HG02943 (cell line): ENCODE measurements around the gene SUPT20HL1.
A peak's percentile ranks its signal among the peaks of the same experiment; 100 is the strongest.
"Not testable (repeated sequence)": the region's sequence is repeated elsewhere in the genome, so short reads cannot be mapped to it uniquely, and the experiment has no call there.

Experiments
- ATAC-seq: cut with Tn5 transposase; IDR thresholded peaks from one replicate; pipeline ENCODE4 v1.9.1; 2021; ENCODE audit warnings: mild to moderate bottlenecking, low read depth, moderate library complexity; ENCODE audit not compliant: unreplicated experiment

SUPT20HL1 gene

DNA sequence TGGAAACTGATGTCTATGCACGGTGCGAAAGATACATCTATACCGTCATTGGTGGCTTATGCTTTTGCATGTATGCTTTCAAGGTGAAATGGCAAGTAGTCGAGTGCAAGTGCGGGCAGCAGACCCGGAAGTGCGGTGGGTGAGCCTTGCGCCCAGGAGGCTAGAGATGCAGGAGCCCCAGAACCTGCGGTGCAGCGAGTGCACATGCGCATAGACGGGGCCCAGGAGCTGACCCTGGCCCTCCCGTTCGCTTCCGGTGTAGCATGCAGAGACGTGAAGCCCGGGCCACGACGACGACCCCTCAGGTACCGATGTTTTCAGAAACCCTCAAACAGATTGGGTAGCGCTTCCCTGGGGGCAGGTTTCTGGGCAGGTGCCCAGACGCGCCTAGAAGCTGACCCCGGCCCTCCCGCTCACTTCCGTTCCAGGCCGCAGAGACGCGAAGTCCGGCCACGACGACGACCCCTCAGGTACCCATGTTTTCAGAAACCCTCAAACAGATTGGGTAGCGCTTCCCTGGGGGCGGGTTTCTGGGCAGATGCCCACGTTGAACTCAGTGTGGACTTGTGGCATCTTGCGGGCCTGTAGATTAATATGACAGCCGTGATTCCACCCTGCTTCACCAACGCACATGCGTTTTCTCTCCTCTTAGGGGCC lies 1.8 kb downstream of the SUPT20HL1 start:
- ATAC-seq, result not testable (repeated sequence)

DNA sequence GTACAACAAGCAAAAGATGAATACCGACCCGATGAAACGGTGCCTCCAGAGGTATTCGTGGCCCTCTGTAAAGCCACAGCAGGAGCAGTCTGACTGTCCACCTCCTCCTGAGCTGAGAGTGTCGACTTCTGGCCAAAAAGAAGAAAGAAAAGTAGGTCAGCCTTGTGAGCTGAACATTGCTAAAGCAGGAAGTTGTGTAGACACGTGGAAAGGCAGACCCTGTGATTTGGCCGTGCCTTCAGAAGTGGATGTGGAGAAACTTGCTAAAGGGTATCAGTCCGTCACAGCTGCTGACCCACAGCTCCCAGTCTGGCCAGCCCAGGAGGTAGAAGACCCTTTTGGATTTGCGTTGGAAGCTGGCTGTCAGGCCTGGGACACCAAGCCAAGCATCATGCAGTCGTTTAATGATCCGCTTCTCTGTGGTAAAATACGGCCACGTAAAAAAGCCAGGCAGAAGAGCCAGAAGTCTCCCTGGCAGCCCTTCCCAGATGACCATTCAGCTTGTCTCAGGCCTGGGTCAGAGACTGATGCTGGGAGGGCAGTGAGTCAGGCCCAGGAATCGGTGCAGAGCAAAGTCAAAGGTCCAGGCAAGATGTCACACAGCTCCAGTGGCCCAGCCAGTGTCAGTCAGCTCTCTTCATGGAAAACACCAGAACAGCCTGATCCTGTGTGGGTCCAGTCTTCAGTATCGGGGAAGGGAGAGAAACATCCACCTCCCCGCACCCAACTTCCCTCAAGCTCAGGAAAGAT lies 3.2 kb downstream of the SUPT20HL1 start:
- not testable (repeated sequence) for ATAC-seq

DNA sequence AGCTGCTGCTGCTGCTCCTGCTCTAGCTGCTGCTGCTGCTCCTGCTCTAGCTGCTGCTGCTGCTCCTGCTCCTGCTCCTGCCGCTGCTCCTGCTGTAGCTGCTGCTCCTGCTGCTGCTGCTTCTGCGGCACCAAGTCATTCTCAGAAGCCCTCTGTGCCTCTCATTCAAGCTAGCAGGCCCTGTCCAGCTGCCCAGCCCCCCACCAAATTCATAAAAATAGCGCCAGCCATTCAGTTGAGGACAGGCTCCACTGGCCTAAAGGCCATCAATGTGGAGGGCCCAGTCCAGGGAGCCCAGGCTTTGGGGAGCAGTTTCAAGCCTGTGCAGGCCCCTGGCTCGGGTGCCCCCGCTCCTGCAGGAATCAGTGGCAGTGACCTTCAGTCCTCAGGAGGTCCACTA lies 3.9 kb downstream of the SUPT20HL1 start:
- no peak for ATAC-seq

DNA sequence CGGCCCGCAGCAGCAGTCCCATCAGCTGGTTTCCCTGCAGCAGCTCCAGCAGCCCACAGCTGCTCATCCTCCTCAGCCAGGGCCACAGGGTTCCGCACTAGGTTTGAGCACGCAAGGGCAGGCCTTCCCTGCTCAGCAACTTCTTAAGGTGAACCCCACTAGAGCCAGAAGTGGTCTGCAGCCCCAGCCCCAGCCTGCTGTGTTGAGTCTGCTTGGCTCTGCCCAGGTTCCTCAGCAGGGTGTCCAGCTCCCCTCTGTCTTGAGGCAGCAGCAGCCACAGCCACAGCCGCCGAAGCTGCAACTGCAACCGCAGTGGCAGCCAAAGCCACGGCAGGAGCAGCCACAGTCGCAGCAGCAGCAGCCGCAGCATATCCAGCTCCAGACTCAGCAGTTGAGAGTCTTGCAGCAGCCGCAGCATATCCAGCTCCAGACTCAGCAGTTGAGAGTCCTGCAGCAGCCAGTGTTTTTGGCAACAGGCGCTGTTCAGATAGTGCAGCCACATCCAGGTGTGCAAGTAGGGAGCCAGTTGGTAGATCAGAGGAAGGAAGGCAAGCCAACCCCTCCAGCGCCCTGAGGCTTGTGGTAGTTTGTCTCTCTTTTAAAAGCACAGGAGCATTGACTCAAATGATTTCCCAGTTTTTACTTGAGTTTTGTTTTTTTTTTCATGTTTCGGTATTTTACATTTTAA lies 4.6 kb downstream of the SUPT20HL1 start:
- no peak for ATAC-seq

DNA sequence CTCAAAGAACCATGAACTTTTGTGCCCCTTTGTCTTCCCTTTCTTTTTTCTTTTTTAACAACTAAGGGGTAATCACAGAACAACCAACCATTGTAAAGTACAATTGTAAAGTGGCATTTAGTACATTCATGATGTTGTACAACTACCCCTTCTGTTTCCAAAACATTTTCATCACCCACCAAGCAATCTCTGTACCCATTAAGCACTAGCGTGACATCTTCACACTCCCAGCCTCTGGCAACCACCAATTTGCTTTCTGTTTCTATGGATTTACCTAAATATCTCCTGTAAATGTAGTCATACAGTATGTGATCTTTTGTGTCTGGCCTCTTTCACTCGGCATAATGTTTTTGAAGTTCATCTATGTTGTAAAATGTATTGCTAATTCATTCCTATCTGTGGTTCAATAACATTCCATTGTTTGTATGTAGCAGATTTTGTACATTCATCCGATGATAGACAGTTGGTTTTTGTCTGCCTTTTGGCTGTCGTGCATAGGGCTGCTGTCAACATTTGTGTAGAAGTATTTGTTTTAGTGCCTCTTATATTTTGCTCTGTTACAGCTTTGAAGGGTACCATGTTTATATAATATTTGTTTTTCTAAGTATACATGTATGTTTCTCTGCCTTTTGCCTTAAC lies 6.4 kb downstream of the SUPT20HL1 start:
- ATAC-seq, result not testable (repeated sequence)

DNA sequence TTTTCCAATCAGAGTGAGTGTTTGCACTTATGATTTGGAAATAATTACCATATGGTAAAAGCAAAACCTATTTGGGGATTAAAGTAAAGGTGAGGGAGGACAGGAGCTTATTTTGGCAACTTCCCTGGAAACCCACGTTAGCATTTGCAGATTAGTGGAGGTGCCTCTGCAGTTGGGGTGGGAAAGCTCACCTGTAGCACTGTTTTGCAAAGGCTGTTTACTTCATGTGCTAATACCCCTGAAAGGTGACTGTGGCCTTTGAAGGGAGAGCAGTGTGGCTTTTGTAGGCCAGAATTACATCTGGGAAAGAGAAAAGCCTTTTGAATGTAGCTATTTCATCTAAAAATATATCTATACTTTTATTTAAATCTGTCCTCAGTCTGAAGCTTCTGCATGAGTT lies 9.4 kb downstream of the SUPT20HL1 start:
- no peak for ATAC-seq

DNA sequence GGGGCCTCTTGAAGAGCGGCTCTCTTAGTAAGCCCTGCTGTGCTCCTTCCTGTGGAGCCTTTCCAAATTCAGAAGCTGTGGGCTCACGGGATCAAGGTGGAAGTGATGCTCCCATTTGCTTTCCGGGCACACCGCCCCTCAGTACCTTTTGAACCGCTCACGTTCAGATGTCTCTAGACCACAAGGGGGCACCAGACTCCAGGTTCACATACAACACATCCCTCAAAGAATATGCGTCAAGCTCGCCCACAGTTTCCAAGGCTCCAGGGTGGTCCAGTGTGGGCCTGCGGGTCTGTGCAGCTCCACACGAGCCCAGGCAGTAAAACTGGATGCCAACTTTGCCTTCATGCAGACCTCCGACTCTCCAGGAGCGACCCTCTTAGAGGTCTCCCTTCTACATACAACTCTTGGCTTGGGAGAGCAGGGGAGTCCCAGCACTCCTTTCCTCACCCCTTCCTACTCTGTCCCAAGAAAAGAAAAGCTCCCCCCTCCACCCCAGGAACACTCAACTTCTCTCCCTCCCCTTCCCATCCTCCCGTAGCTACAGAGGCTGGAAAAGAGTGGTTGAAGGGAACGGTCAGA lies 11.0 kb downstream of the SUPT20HL1 start:
- peak; percentile 80 for ATAC-seq

DNA sequence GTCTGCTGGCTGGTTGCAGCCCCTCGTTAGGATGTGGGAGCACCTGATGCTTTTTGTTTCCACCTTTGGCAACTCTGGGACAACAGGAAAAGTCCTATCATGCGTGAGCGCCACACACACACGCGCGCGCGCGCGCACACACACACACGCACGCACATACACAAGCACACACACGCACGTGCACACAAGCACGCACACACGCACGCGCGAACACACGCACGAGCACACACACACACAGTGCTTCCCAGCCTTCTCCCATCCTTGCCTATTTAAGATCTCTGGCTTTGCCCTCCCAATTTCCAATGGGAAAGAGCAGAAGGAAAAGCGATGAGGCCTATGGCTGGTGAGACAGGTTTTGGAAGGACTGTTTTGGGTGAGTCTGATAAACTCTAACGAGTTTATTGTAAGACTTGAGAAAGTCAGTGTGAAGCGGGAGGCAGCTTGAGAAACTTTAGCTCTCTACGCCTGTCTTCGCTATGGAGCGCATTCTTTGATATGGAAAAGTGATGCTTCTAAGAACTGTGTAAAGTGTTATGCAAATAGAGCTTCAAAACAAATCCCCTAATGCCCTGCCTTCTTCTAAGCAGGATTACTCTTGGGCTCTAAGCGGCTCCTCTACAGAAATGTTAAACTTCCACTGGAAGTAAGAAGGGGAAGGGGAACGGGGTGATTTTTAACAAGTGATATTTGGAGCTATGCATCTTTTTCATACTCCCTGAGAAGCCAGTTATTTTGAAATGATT lies 11.8 kb downstream of the SUPT20HL1 start:
- ATAC-seq, result no peak

DNA sequence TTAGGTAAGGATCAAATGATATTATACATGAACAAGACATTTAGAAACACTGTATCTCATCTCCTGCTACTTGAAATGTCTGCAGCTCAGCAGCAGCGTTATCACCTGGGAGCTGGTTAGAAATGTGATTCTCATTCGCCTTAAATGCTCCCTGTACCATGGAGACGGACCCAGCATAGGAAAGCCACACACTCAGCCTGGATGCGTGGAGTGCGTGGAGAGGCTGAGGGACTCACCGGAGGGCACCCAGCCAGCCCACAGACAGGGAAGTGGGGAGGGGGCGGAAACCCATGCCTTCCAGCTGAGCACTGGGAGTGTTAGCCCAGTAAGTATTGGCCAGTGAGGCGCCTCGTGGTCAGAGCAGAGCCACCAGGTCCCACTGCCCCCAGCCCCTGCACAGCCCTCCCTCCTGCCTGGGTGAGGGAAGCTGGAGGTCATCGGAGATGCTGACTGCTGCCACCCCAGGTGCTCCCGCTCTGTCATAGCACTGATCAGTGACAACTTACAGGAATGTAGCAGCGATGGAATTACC lies 15.2 kb downstream of the SUPT20HL1 start:
- ATAC-seq, result no peak

DNA sequence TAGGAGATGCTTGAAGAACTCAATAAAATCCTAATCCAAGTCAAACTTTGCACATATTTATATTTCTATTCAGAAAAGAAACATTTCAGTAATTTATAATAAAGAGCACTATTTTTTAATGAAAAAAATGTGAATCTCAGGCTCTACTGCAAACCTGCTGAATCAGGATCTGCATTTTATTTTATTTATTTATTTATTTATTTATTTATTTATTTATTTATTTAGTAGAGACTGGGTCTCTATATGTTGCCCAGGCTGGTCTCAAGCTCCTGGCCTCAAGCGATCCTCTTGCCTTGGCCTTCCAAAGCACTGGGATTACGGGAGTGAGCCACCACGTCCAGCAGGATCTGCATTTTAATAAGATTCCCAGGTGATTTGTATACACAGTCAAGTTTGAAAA lies 16.0 kb downstream of the SUPT20HL1 start:
- no peak for ATAC-seq

DNA sequence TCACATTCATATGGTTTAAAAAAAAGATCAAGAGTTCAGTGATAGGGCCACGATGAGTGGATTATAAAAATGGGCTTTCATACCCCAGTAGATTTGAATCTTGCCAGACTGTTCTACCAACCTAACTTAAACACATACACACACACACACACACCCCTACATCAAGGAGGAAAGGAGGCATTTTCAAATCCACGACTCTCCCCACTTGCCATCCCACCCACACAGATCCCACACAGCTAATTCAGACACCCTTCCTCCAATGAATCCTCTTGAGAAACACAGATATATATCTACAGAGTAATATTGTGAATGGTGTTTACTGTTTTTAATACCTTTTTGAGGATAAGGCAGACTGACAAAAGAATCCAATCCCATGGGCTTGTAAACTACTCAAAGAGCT lies 16.8 kb downstream of the SUPT20HL1 start:
- no peak for ATAC-seq

DNA sequence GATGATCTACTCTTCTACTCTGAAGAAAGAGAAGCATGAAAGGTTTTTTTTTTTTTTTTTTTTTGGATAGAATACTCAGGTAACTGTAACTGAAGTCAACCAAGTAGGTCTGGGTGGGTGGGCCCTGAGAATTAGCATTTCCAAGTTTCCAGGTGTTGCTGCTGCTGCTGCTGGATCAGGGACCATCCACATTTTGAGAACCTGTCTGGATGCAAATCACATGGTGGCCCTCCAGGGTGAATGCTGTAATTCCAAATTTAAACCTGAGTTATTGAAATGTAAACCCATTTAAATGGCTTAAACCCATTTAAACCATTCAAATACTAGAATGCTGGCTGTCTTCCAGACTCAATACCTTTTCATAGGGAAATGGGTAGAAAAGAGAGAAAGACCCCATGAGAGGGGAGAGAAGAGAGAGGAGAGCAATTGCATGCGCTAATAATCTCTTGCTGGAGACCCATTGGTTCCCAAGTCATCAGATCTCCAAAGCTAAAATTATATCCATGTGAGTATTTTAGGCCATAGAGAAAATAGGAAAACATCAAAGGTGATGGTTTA lies 17.6 kb downstream of the SUPT20HL1 start:
- no peak for ATAC-seq

DNA sequence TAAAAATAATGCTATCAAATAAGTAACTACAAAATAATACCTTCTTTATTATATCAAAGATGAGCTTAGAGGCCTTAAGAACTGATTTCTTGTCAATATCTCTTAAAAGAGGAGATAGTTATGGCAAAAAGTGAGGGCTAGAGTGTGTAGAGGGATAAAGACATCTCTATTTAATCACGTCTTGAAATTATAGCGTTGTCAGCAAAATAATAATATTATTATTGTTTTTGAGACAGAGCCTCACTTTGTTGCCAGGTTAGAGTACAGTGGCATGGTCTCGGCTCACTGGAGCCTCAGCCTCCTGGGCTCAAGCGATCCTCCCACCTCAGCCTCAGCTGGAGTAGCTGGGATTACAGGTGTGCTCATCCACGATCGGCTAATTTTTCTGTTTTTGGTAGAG lies 18.3 kb downstream of the SUPT20HL1 start:
- ATAC-seq, result no peak

DNA sequence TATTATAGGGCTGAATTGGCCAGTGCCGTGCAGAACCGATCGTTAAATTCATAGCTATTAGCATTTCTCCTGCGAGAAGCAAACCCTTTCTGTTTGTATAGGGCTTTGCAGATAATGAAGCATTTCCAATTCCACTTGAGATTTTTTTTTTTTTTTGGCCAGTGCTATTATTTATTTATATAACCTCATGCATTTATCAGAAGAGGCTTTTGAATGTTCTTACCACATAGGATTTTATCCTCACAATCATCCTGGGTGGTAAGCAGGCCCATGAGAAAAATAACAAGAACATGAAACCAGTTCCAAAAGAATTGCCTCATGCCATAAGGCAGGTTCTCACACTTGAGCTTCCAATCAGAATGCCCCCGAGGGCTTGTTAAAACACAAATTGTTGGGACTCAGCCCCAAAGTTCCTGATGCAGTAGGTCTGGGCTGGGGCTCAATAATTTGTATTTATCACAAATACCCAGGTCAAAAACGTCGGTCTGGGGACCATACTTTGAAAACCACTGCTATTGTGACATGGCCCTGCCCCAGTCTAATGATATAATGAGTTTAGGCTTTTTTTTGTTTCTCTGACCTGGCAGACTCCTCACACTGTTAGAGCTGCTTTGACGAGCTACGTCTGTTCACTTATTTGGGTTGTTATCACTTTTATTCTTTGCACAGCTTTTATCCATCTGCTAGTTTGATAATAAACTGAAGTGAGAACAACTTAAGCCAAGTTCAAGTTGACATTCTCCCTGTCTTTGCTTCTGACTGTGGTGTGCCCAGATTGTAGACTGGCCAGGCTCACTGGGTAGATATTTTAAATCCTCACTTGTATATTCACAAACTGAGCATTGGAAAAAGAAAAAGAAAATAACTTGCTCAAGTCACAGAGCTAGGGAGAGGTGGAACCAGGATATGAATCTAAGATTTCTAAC lies 20.1 kb downstream of the SUPT20HL1 start:
- no peak for ATAC-seq

DNA sequence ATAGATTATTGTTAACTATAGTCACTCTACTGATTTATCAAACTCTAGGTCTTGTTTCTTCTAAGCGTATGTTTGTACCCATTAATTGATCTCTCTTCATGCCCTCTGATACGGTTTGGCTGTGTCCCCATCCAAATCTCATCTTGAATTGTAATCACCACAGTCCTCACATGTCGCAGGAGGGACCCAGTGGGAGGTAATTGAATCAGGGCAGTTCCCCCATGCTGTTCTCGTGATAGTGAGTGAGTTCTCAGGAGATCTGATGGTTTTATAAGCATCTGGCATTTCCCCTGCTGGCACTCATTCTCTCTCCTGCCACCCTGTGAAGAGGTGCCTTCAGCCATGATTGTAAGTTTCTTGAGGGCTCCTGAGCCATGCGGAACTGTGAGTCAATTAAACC lies 21.9 kb downstream of the SUPT20HL1 start:
- ATAC-seq, result not testable (repeated sequence)

DNA sequence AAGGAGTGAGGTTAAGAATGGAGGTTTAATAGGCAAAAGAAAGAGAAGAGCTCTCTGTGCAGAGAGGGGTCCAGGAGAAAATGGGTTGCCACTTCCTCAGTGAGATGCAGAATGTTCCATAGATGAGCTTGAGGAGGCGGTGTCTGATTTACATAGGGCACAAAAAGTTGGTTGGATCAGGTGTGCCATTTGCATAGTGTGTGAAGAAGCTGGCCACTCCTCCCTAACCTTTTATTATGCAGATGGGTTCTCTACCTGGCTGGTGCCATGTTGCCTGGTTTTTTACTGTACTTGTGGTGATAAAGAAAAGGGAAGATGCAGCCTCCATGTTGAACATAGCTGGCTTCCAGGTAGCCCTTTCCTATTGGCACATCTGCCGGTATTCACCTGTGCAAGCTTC lies 27.3 kb downstream of the SUPT20HL1 start:
- ATAC-seq, result no peak

DNA sequence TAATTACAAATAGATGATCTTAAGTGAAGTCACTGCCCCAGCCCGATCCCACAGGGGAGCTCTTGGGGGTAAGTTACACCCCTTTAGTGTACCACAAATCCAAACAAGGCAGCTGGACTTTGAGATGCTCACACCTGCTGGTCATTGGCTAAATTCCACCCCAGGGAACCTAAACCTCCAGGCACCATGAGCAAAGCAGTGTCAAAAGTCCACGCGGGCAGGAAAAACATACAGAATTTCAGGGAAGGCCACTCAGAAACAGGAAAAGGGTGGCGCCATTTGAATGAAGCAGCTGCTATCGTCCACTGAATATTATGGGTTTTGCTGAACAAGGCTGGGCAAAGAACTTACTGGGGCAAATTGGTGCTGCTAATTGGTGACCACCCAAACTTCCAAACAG lies 30.9 kb downstream of the SUPT20HL1 start:
- ATAC-seq, result no peak

DNA sequence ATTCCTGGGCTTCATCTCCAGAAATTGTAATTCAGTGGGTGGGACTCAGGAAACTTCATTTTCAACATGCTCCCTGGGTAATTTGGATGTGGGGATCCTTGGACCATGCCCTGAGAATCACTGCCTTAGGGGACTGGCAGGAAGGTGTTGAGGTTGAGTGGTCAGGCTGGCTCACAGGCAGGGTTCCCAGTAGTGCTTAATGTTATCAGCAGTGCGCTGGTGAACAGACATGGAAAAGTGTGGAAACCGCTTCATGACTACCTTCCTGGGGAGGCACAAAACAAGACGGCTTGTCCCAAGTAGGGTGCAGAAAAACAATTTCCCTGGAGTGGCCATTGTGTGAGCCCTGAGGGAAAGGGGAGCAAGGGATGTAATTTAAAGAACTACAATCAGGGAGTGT lies 31.4 kb downstream of the SUPT20HL1 start:
- no peak for ATAC-seq

DNA sequence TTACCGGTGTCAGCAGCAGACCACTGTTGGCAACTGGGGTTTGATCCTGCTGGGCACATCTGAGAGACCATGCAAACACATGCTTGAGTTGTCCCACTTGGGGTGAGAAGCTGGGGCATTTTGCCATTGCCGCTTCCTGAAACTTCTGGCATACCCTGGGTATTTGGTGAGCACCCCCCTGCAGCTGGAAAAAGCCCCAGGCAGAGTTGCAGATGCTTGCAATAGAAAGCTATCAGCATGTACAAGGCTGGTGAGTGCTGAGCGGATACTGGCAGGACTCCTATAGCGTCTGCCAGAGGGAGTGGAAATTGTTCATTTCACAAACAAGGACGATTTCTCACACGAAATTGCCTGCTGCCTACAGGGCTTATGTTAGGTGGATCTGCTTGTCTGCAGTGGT lies 32.3 kb downstream of the SUPT20HL1 start:
- ATAC-seq, result no peak
